Trophoblast cell (in vitro differentiated cells and primary cell): ENCODE results near the gene GSTA1.
"Not testable (repeated sequence)": the region's sequence is repeated elsewhere in the genome, so short reads cannot be mapped to it uniquely, and the experiment has no call there.

Experiments
- DNase-seq, 2 donors: peaks; one replicate each; pipeline ENCODE4 v3.0.0-alpha.2; 2016
- H2AFZ ChIP-seq: 2 replicates; pipeline ENCODE4 v1.6.1; 2013; ENCODE audit warnings: low read length, moderate library complexity, mild to moderate bottlenecking; ENCODE audit not compliant: insufficient read depth, poor library complexity
- H2AK5ac ChIP-seq: 2 replicates; pipeline ENCODE4 v1.6.1; 2013; ENCODE audit warnings: mild to moderate bottlenecking, low read length
- H2BK120ac ChIP-seq: 2 replicates; pipeline ENCODE4 v1.6.1; 2013; ENCODE audit warnings: low read length, mild to moderate bottlenecking, moderate library complexity; ENCODE audit not compliant: insufficient read depth, poor library complexity
- H2BK12ac ChIP-seq: 2 replicates; pipeline ENCODE4 v1.6.1; 2013; ENCODE audit warnings: mild to moderate bottlenecking, low read length, moderate library complexity
- H2BK5ac ChIP-seq: 2 replicates; pipeline ENCODE4 v1.6.1; 2013; ENCODE audit warnings: low read length, low read depth, moderate library complexity, mild to moderate bottlenecking; ENCODE audit not compliant: poor library complexity
- H3K14ac ChIP-seq: 2 replicates; pipeline ENCODE4 v1.6.1; 2013; ENCODE audit warnings: mild to moderate bottlenecking, low read length
- H3K18ac ChIP-seq: 2 replicates; pipeline ENCODE4 v1.6.1; 2013; ENCODE audit warnings: mild to moderate bottlenecking, low read length
- H3K23ac ChIP-seq: 2 replicates; pipeline ENCODE4 v1.6.1; 2013; ENCODE audit warnings: low read length
- H3K27ac ChIP-seq: 2 replicates; pipeline ENCODE4 v1.5.1; 2013; ENCODE audit warnings: low read depth, mild to moderate bottlenecking, inconsistent platforms, low read length, moderate library complexity
- H3K27me3 ChIP-seq: 2 replicates; pipeline ENCODE4 v1.6.1; 2013; ENCODE audit warnings: inconsistent platforms, mild to moderate bottlenecking, low read length, moderate library complexity; ENCODE audit not compliant: insufficient read depth
- H3K36me3 ChIP-seq, 2 experiments: 1 replicate in 1 of 2; 2 replicates in 1 of 2; pipeline ENCODE4 v1.6.1; 2013; ENCODE audit warnings: low read length in 2 of 2, mild to moderate bottlenecking in 2 of 2, moderate library complexity in 1 of 2; ENCODE audit not compliant: insufficient read depth in 2 of 2, control insufficient read depth in 1 of 2
- H3K4ac ChIP-seq: 2 replicates; pipeline ENCODE4 v1.6.1; 2013; ENCODE audit warnings: low read depth, mild to moderate bottlenecking, low read length, moderate library complexity
- H3K4me1 ChIP-seq, 2 experiments: 1 replicate in 1 of 2; 2 replicates in 1 of 2; pipeline ENCODE4 v1.6.1; 2013; ENCODE audit warnings: low read length in 2 of 2, mild to moderate bottlenecking in 2 of 2, moderate library complexity in 1 of 2; ENCODE audit not compliant: insufficient read depth in 2 of 2, control insufficient read depth in 1 of 2
- H3K4me2 ChIP-seq: 2 replicates; pipeline ENCODE4 v1.6.1; 2013; ENCODE audit warnings: inconsistent platforms, mild to moderate bottlenecking, low read length, moderate library complexity
- H3K4me3 ChIP-seq: 2 replicates; pipeline ENCODE4 v1.5.1; 2013; ENCODE audit warnings: mild to moderate bottlenecking, low read depth, low read length, inconsistent platforms
- H3K79me1 ChIP-seq: one replicate; pipeline ENCODE4 v1.6.1; 2013; ENCODE audit warnings: low read length
- H3K79me2 ChIP-seq: 2 replicates; pipeline ENCODE4 v1.6.1; 2013; ENCODE audit warnings: low read length, mild to moderate bottlenecking; ENCODE audit not compliant: control insufficient read depth, insufficient read depth, poor library complexity
- H3K9ac ChIP-seq: 2 replicates; pipeline ENCODE4 v1.6.1; 2013; ENCODE audit warnings: mild to moderate bottlenecking, low read length
- H3K9me3 ChIP-seq: 2 replicates; pipeline ENCODE4 v1.6.1; 2013; ENCODE audit warnings: low read depth, mild to moderate bottlenecking, control low read depth, inconsistent platforms, low read length; ENCODE audit not compliant: insufficient read depth
- H4K12ac ChIP-seq: 2 replicates; pipeline ENCODE4 v1.6.1; 2013; ENCODE audit warnings: low read depth, mild to moderate bottlenecking, low read length, moderate library complexity
- H4K8ac ChIP-seq: 2 replicates; pipeline ENCODE4 v1.6.1; 2013; ENCODE audit warnings: low read depth, mild to moderate bottlenecking, low read length, moderate library complexity
- H4K91ac ChIP-seq: one replicate; pipeline ENCODE4 v1.6.1; 2013; ENCODE audit warnings: low read depth, mild to moderate bottlenecking, low read length, moderate library complexity
- WGBS: extraction: QIAGEN DNeasy Blood & Tissue Kit; methylation state at CpG from one replicate; pipeline ENCODE4 v1.1.7; 2013; ENCODE audit warnings: missing lambda C conversion rate; ENCODE audit not compliant: insufficient read length, insufficient coverage; ENCODE audit errors: extremely low coverage; 5-methylcytosine and 5-hydroxymethylcytosine counted together

Gene GSTA1

GRCh38 chr6:52747301-52747700 is 56.3 kb downstream of the GSTA1 start:
- H3K14ac ChIP-seq, H3K23ac ChIP-seq, H3K27me3 ChIP-seq: not testable (repeated sequence)

GRCh38 chr6:52746213-52746612 is 57.4 kb downstream of the GSTA1 start:
- no peaks in the 10 kb centered on the region for H3K79me1 ChIP-seq
- H2AK5ac ChIP-seq = no peak overlapping the region
- H2BK5ac ChIP-seq = no peak overlapping the region
- no peak overlapping the region for H3K4me2 ChIP-seq
- no peak overlapping the region for H2BK12ac ChIP-seq
- H3K27me3 ChIP-seq = no peaks in the 10 kb centered on the region
- peak overlapping the region; percentile 11 for H4K91ac ChIP-seq
- DNase-seq = no peak
- no CpG with 5 or more reads among the region's 4 CpGs for WGBS
- H3K18ac ChIP-seq = no peak overlapping the region
- H4K8ac ChIP-seq = no peak overlapping the region
- no peak overlapping the region for H3K4me3 ChIP-seq
- no peak overlapping the region for H4K12ac ChIP-seq
- H3K9ac ChIP-seq = no peak overlapping the region
- no peak overlapping the region for H2BK120ac ChIP-seq
- no peaks in the 10 kb centered on the region for H3K36me3 ChIP-seq
- no peak overlapping the region for H3K4ac ChIP-seq
- H3K23ac ChIP-seq = no peak overlapping the region
- no peak overlapping the region for H3K27ac ChIP-seq
- H3K4me1 ChIP-seq = peaks cover 0 to 2% of the 10 kb centered on the region in 2 experiments
- H3K9me3 ChIP-seq = no peaks in the 10 kb centered on the region
- no peaks in the 10 kb centered on the region for H3K79me2 ChIP-seq
- H3K14ac ChIP-seq = no peak overlapping the region
- no peak overlapping the region for H2AFZ ChIP-seq

More at GRCh38 chr6:52747301-52747700, 56.3 kb downstream of the GSTA1 start:
- H3K36me3 ChIP-seq, H3K4me3 ChIP-seq, H3K4me2 ChIP-seq, H2AK5ac ChIP-seq, H3K79me1 ChIP-seq, H3K79me2 ChIP-seq, H4K12ac ChIP-seq, H3K9ac ChIP-seq, H3K18ac ChIP-seq, H2AFZ ChIP-seq, H4K8ac ChIP-seq, H3K9me3 ChIP-seq, H2BK120ac ChIP-seq, H3K4me1 ChIP-seq, H2BK12ac ChIP-seq, H4K91ac ChIP-seq, H3K4ac ChIP-seq, H3K27ac ChIP-seq, H2BK5ac ChIP-seq: not testable (repeated sequence)
- WGBS = no CpG with 5 or more reads among the region's 3 CpGs
- peak; percentile 87 to 94 for DNase-seq

- Histone ChIP-seq H3K14ac (no peak overlapping the region), H2AK5ac (no peak overlapping the region), H3K27me3 (no peaks in the 10 kb centered on the region), H3K79me1 (no peaks in the 10 kb centered on the region), H4K91ac (no peak overlapping the region), H4K12ac (no peak overlapping the region), H3K79me2 (no peaks in the 10 kb centered on the region), H3K18ac (no peak overlapping the region), H2BK120ac (no peak overlapping the region), H2BK5ac (no peak overlapping the region), H3K9ac (no peak overlapping the region), H4K8ac (no peak overlapping the region), H2BK12ac (no peak overlapping the region), H3K4ac (no peak overlapping the region), H3K27ac (no peak overlapping the region), H3K4me2 (no peak overlapping the region), H3K4me1 (peaks cover 0 to 2% of the 10 kb centered on the region in 2 experiments), H2AFZ (no peak overlapping the region), H3K9me3 (no peaks in the 10 kb centered on the region), H3K4me3 (no peak overlapping the region), H3K36me3 (no peaks in the 10 kb centered on the region), H3K23ac (no peak overlapping the region)
- no CpG with 5 or more reads among the region's 1 CpG for WGBS
- no peak for DNase-seq
Measured at GRCh38 chr6:52745764-52746201, 57.8 kb downstream of the GSTA1 start.

- Histone ChIP-seq H2BK12ac (no peak overlapping the region), H3K18ac (no peak overlapping the region), H4K91ac (no peak overlapping the region), H3K14ac (no peak overlapping the region), H2BK5ac (no peak overlapping the region), H3K27ac (no peak overlapping the region), H3K79me1 (no peaks in the 10 kb centered on the region), H4K8ac (no peak overlapping the region), H2AK5ac (no peak overlapping the region), H3K79me2 (no peaks in the 10 kb centered on the region), H3K9ac (no peak overlapping the region), H3K27me3 (no peaks in the 10 kb centered on the region), H3K4me3 (no peak overlapping the region), H3K4me1 (no peaks in the 10 kb centered on the region), H2BK120ac (no peak overlapping the region), H3K4ac (no peak overlapping the region), H3K23ac (no peak overlapping the region), H4K12ac (no peak overlapping the region), H3K36me3 (no peaks in the 10 kb centered on the region), H3K9me3 (no peaks in the 10 kb centered on the region), H3K4me2 (no peak overlapping the region), H2AFZ (no peak overlapping the region)
- no CpG with 5 or more reads among the region's 1 CpG for WGBS
- DNase-seq = no peak
Measured at GRCh38 chr6:52741872-52742271, 61.7 kb downstream of the GSTA1 start.
